ENCODE measurements around the gene GRIP2.

GRIP2 gene

DNA sequence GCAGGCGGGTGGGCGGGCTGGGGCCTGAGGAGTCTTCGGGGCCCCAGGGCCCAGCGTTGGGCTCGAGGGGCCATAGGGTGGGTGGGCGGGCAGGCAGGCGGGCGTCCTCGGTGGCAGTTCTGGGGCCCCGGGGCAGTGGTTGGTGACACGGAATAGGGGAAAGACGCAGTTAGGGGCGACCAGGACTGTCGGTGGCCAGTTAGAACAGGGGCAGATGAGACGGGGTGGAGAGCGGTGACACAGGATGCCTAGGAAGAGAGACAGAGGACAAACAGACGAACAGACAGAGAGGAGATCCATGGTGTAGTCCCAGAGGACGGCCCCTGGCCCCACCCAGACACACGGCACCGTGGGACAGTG lies 36.5 kb downstream of the GRIP2 start:
- Histone ChIP-seq H4K91ac (ENCODE audit: low read depth, low read length) (no peak overlapping the region), H3K4me1 (ENCODE audit: control insufficient read depth in 1 of 2, insufficient read depth in 2 of 2, low read length in 2 of 2) (no peaks in the 10 kb centered on the region), H3K4me3 (ENCODE audit: low read depth, low read length) (no peak overlapping the region), H4K12ac (ENCODE audit: low read depth, low read length) (no peak overlapping the region), H3K9ac (ENCODE audit: low read length) (no peak overlapping the region), H3K36me3 (ENCODE audit: control insufficient read depth in 1 of 2, insufficient read depth in 2 of 2, low read length in 2 of 2) (no peaks in the 10 kb centered on the region), H2BK5ac (ENCODE audit: low read depth, low read length, poor library complexity) (no peak overlapping the region), H3K4me2 (ENCODE audit: low read length) (no peak overlapping the region), H3K9me3 (ENCODE audit: insufficient read depth, low read depth, low read length) (peaks cover 6% of the 10 kb centered on the region), H2BK12ac (ENCODE audit: low read length) (no peak overlapping the region), H3K79me2 (ENCODE audit: control insufficient read depth, insufficient read depth, low read length, poor library complexity) (no peaks in the 10 kb centered on the region), H3K4ac (ENCODE audit: low read depth, low read length) (no peak overlapping the region), H3K79me1 (ENCODE audit: low read length) (no peaks in the 10 kb centered on the region), H2AK5ac (ENCODE audit: low read length) (no peak overlapping the region), H3K27ac (ENCODE audit: low read depth, low read length) (no peak overlapping the region), H3K27me3 (ENCODE audit: insufficient read depth, low read length) (no peaks in the 10 kb centered on the region), H4K8ac (ENCODE audit: low read depth, low read length) (no peak overlapping the region), H3K18ac (ENCODE audit: low read length) (no peak overlapping the region), H3K23ac (ENCODE audit: low read length) (no peak overlapping the region), H2AFZ (ENCODE audit: insufficient read depth, low read length, poor library complexity) (no peak overlapping the region), H3K14ac (ENCODE audit: low read length) (no peak overlapping the region), H2BK120ac (ENCODE audit: insufficient read depth, low read length, poor library complexity) (no peak overlapping the region)
- WGBS (ENCODE audit: extremely low coverage, insufficient coverage, insufficient read length) = no CpG with 5 or more reads among the region's 20 CpGs
- DNase-seq = no peak

DNA sequence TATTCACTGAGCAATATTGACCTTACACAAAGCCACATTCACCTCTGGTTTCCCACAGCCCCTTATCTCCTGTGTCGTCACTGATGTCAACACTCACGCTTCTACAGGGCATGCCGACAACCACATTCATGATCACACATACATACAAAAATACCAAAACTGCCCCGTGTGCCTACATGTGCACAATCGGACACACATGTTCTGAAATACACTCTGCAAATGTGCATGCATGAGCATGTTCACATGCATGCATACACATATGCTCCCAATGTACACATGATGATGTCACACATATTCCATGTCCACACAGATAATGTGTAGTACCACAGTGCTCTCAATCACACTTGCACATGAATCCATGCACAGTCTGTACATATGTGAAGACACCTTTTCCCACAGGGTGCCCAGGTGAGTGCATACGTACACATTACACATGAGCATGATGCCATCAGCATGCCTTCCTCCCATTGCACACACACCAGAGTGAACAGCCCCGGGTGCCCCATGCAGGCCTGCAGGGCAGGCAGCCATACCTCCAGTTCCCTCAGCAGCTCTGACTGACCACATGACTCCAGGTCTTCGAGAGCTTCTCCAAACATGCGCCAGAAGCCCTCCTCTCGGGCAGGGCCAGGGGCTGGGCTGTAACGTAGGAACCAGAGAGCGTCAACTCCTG lies 37.0 kb downstream of the GRIP2 start:
- no peak overlapping the region for H3K4ac ChIP-seq (ENCODE audit: low read depth, low read length)
- no peaks in the 10 kb centered on the region for H3K79me1 ChIP-seq (ENCODE audit: low read length)
- H2BK120ac ChIP-seq (ENCODE audit: insufficient read depth, low read length, poor library complexity) = no peak overlapping the region
- H4K12ac ChIP-seq (ENCODE audit: low read depth, low read length) = no peak overlapping the region
- H3K79me2 ChIP-seq (ENCODE audit: control insufficient read depth, insufficient read depth, low read length, poor library complexity) = no peaks in the 10 kb centered on the region
- WGBS (ENCODE audit: extremely low coverage, insufficient coverage, insufficient read length) = no CpG with 5 or more reads among the region's 12 CpGs
- H3K27ac ChIP-seq (ENCODE audit: low read depth, low read length) = no peak overlapping the region
- H4K91ac ChIP-seq (ENCODE audit: low read depth, low read length) = no peak overlapping the region
- no peak overlapping the region for H3K14ac ChIP-seq (ENCODE audit: low read length)
- H3K4me2 ChIP-seq (ENCODE audit: low read length) = no peak overlapping the region
- no peak overlapping the region for H2BK5ac ChIP-seq (ENCODE audit: low read depth, low read length, poor library complexity)
- no peak overlapping the region for H3K4me3 ChIP-seq (ENCODE audit: low read depth, low read length)
- no peak overlapping the region for H2BK12ac ChIP-seq (ENCODE audit: low read length)
- H2AFZ ChIP-seq (ENCODE audit: insufficient read depth, low read length, poor library complexity) = no peak overlapping the region
- H3K36me3 ChIP-seq (ENCODE audit: control insufficient read depth in 1 of 2, insufficient read depth in 2 of 2, low read length in 2 of 2) = no peaks in the 10 kb centered on the region
- DNase-seq = no peak
- no peak overlapping the region for H4K8ac ChIP-seq (ENCODE audit: low read depth, low read length)
- H3K23ac ChIP-seq (ENCODE audit: low read length) = peak overlapping the region; percentile 93
- peaks cover 6% of the 10 kb centered on the region for H3K9me3 ChIP-seq (ENCODE audit: insufficient read depth, low read depth, low read length)
- no peak overlapping the region for H3K18ac ChIP-seq (ENCODE audit: low read length)
- H3K9ac ChIP-seq (ENCODE audit: low read length) = no peak overlapping the region
- H3K27me3 ChIP-seq (ENCODE audit: insufficient read depth, low read length) = no peaks in the 10 kb centered on the region
- no peak overlapping the region for H2AK5ac ChIP-seq (ENCODE audit: low read length)
- H3K4me1 ChIP-seq (ENCODE audit: control insufficient read depth in 1 of 2, insufficient read depth in 2 of 2, low read length in 2 of 2) = no peaks in the 10 kb centered on the region

DNA sequence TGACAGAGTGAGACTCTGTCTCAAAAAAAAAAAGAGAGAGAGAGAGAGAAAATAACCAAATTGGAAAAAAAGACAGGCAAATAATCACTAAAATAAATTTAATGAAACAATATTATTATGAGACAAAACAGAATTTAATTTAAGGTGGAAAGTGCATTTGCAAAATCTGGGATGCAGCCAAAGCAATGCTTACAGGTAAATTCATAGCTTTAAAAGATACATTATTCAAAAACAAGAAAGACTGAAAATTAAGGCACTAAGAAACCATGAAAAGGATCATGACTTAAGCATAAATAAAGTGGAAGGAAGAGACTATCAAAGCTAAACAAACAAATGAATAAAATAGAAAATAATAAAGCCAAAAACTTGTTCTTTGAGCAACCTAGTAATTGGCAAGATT lies 37.7 kb downstream of the GRIP2 start:
- Histone ChIP-seq H3K9me3 (ENCODE audit: insufficient read depth, low read depth, low read length) (peaks cover 6% of the 10 kb centered on the region), H3K4me3 (ENCODE audit: low read depth, low read length) (no peak overlapping the region), H4K8ac (ENCODE audit: low read depth, low read length) (no peak overlapping the region), H2BK12ac (ENCODE audit: low read length) (no peak overlapping the region), H3K9ac (ENCODE audit: low read length) (no peak overlapping the region), H3K23ac (ENCODE audit: low read length) (no peak overlapping the region), H3K4me2 (ENCODE audit: low read length) (no peak overlapping the region), H3K18ac (ENCODE audit: low read length) (no peak overlapping the region), H2AK5ac (ENCODE audit: low read length) (no peak overlapping the region), H4K12ac (ENCODE audit: low read depth, low read length) (no peak overlapping the region), H3K4ac (ENCODE audit: low read depth, low read length) (no peak overlapping the region), H3K27ac (ENCODE audit: low read depth, low read length) (no peak overlapping the region), H3K14ac (ENCODE audit: low read length) (no peak overlapping the region), H2AFZ (ENCODE audit: insufficient read depth, low read length, poor library complexity) (no peak overlapping the region), H3K36me3 (ENCODE audit: control insufficient read depth in 1 of 2, insufficient read depth in 2 of 2, low read length in 2 of 2) (no peaks in the 10 kb centered on the region), H3K4me1 (ENCODE audit: control insufficient read depth in 1 of 2, insufficient read depth in 2 of 2, low read length in 2 of 2) (no peaks in the 10 kb centered on the region), H3K79me1 (ENCODE audit: low read length) (no peaks in the 10 kb centered on the region), H2BK5ac (ENCODE audit: low read depth, low read length, poor library complexity) (no peak overlapping the region), H2BK120ac (ENCODE audit: insufficient read depth, low read length, poor library complexity) (no peak overlapping the region), H3K27me3 (ENCODE audit: insufficient read depth, low read length) (no peaks in the 10 kb centered on the region), H4K91ac (ENCODE audit: low read depth, low read length) (no peak overlapping the region), H3K79me2 (ENCODE audit: control insufficient read depth, insufficient read depth, low read length, poor library complexity) (no peaks in the 10 kb centered on the region)
- no peak for DNase-seq

DNA sequence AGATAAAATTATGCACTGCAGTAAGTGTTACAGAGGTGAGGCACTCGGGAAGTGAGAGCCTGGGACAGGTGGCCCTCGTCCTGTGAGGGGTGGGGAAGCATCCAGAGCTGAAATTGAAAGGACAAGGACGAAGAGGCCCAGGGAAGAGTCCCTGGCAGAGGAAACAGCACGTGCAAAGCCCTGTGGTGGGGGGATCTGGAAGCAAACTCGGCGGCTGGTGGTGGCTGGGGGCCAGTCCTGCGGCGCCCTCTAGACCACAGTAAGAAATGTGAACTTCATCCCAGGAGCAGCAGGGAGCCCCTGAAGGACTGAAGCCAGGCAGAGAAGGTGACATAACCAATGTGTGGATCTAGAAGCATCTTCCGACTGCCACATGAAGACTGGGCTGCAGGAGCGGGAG lies 42.8 kb downstream of the GRIP2 start:
- no CpG with 5 or more reads among the region's 10 CpGs for WGBS (ENCODE audit: extremely low coverage, insufficient coverage, insufficient read length)
- Histone ChIP-seq H3K23ac (ENCODE audit: low read length) (no peak overlapping the region), H4K12ac (ENCODE audit: low read depth, low read length) (no peak overlapping the region), H3K9ac (ENCODE audit: low read length) (no peak overlapping the region), H4K91ac (ENCODE audit: low read depth, low read length) (no peak overlapping the region), H2AK5ac (ENCODE audit: low read length) (no peak overlapping the region), H3K18ac (ENCODE audit: low read length) (no peak overlapping the region), H2AFZ (ENCODE audit: insufficient read depth, low read length, poor library complexity) (no peak overlapping the region), H2BK5ac (ENCODE audit: low read depth, low read length, poor library complexity) (no peak overlapping the region), H3K27me3 (ENCODE audit: insufficient read depth, low read length) (no peaks in the 10 kb centered on the region), H2BK120ac (ENCODE audit: insufficient read depth, low read length, poor library complexity) (no peak overlapping the region), H3K4me1 (ENCODE audit: control insufficient read depth in 1 of 2, insufficient read depth in 2 of 2, low read length in 2 of 2) (no peaks in the 10 kb centered on the region), H4K8ac (ENCODE audit: low read depth, low read length) (no peak overlapping the region), H3K4me2 (ENCODE audit: low read length) (no peak overlapping the region), H3K79me2 (ENCODE audit: control insufficient read depth, insufficient read depth, low read length, poor library complexity) (no peaks in the 10 kb centered on the region), H3K9me3 (ENCODE audit: insufficient read depth, low read depth, low read length) (peaks cover 2% of the 10 kb centered on the region), H3K4me3 (ENCODE audit: low read depth, low read length) (no peak overlapping the region), H3K79me1 (ENCODE audit: low read length) (no peaks in the 10 kb centered on the region), H2BK12ac (ENCODE audit: low read length) (no peak overlapping the region), H3K14ac (ENCODE audit: low read length) (no peak overlapping the region), H3K36me3 (ENCODE audit: control insufficient read depth in 1 of 2, insufficient read depth in 2 of 2, low read length in 2 of 2) (no peaks in the 10 kb centered on the region), H3K27ac (ENCODE audit: low read depth, low read length) (no peak overlapping the region), H3K4ac (ENCODE audit: low read depth, low read length) (no peak overlapping the region)
- DNase-seq = no peak
